Type B pancreatic cell (in vitro differentiated cells): ENCODE data around the gene NUP85. TPM values are rescaled to one million over a fixed set of nuclear protein-coding genes. Genes with fewer than 3 reads are reported as not detected.

ENCODE experiments used
- DNase-seq: peaks from one replicate; pipeline ENCODE4 v3.0.0; 2021; ENCODE audit warnings: mixed read lengths; ENCODE audit not compliant: unreplicated experiment; ENCODE audit errors: extremely low spot score
- H3K27ac Mint-ChIP-seq: 2 replicates; pipeline ENCODE4 v1.8.0; 2021; ENCODE audit warnings: mild to moderate bottlenecking, mixed read lengths
- H3K27me3 Mint-ChIP-seq: 2 replicates; pipeline ENCODE4 v1.8.0; 2021; ENCODE audit warnings: mixed read lengths
- H3K36me3 Mint-ChIP-seq: 2 replicates; pipeline ENCODE4 v1.8.0; 2021; ENCODE audit warnings: mixed read lengths
- H3K4me1 Mint-ChIP-seq: one replicate; pipeline ENCODE4 v1.8.0; 2021; ENCODE audit warnings: mixed read lengths; ENCODE audit not compliant: unreplicated experiment
- H3K4me3 Mint-ChIP-seq: 2 replicates; pipeline ENCODE4 v1.8.0; 2021; ENCODE audit warnings: mild to moderate bottlenecking, mixed read lengths
- H3K9me3 Mint-ChIP-seq: 2 replicates; pipeline ENCODE4 v1.8.0; 2021; ENCODE audit warnings: mixed read lengths
- total RNA-seq: library from RNA; stranded (reverse); gene quantifications from 2 replicates; pipeline ENCODE4 v1.2.1, GENCODE V29; 2021; ENCODE audit warnings: low replicate concordance
- TF ChIP-seq, protein P1 (sequence below): fragments of 200-600 bp; sonication (generic); conservative IDR thresholded peaks from 2 replicates; pipeline ENCODE4 v1.5.0; 2021; ENCODE audit warnings: antibody characterized with exemption, mild to moderate bottlenecking

The NUP85 gene
- total RNA-seq, 1 donor from 2014 or later: 84.1 TPM

GRCh38 chr17:75181608-75182318 lies 23.7 kb upstream of the NUP85 start:
- no peak for DNase-seq
- H3K27me3 Mint-ChIP-seq: no peaks in the 10 kb centered on the region
- H3K9me3 Mint-ChIP-seq: peaks cover 6% of the 10 kb centered on the region
- H3K27ac Mint-ChIP-seq: peak overlapping the region; percentile 85
- H3K36me3 Mint-ChIP-seq: peaks cover 19% of the 10 kb centered on the region
- TF ChIP-seq, protein P1, sequence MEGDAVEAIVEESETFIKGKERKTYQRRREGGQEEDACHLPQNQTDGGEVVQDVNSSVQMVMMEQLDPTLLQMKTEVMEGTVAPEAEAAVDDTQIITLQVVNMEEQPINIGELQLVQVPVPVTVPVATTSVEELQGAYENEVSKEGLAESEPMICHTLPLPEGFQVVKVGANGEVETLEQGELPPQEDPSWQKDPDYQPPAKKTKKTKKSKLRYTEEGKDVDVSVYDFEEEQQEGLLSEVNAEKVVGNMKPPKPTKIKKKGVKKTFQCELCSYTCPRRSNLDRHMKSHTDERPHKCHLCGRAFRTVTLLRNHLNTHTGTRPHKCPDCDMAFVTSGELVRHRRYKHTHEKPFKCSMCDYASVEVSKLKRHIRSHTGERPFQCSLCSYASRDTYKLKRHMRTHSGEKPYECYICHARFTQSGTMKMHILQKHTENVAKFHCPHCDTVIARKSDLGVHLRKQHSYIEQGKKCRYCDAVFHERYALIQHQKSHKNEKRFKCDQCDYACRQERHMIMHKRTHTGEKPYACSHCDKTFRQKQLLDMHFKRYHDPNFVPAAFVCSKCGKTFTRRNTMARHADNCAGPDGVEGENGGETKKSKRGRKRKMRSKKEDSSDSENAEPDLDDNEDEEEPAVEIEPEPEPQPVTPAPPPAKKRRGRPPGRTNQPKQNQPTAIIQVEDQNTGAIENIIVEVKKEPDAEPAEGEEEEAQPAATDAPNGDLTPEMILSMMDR: no peak
- H3K4me3 Mint-ChIP-seq: peak overlapping the region; percentile 93
- H3K4me1 Mint-ChIP-seq: peaks cover 16% of the 10 kb centered on the region

DNA sequence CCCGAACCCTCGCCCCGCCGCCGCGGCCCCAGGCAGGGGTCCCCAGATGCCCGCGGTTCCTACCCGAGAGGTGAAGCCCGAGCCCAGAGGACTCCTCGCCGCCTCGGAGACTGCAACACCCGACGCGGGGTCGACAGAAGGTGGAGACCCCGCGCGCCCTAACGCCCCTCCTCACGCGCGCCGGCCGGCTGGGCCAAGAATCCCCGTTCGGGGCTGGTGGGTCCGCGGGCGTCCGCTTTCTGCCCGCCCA lies 23.2 kb upstream of the NUP85 start:
- TF ChIP-seq, protein P1: no peak
- Mint-ChIP-seq H3K27me3 (no peaks in the 10 kb centered on the region), H3K9me3 (peaks cover 6% of the 10 kb centered on the region), H3K36me3 (peaks cover 17% of the 10 kb centered on the region), H3K27ac (peak overlapping the region; percentile 85), H3K4me1 (peaks cover 16% of the 10 kb centered on the region), H3K4me3 (peak overlapping the region; percentile 93)
- no peak for DNase-seq

GRCh38 chr17:75182569-75183436 lies 22.7 kb upstream of the NUP85 start, which contains the start of gene SUMO2:
Gene SUMO2, minus strand, starts transcription at chr17:75182959. Its CDS starts 125 bp downstream, at chr17:75182834.
- no peaks in the 10 kb centered on the region for H3K27me3 Mint-ChIP-seq
- DNase-seq: peak; percentile 98
- H3K9me3 Mint-ChIP-seq: peaks cover 6% of the 10 kb centered on the region
- peak within 1 kb of the TSS; percentile 93 for H3K4me3 Mint-ChIP-seq
- peaks cover 16% of the 10 kb centered on the region for H3K4me1 Mint-ChIP-seq
- H3K27ac Mint-ChIP-seq: peak within 1 kb of the TSS; percentile 94
- peaks cover 17% of the 10 kb centered on the region for H3K36me3 Mint-ChIP-seq
- TF ChIP-seq, protein P1: peak; percentile 54

DNA sequence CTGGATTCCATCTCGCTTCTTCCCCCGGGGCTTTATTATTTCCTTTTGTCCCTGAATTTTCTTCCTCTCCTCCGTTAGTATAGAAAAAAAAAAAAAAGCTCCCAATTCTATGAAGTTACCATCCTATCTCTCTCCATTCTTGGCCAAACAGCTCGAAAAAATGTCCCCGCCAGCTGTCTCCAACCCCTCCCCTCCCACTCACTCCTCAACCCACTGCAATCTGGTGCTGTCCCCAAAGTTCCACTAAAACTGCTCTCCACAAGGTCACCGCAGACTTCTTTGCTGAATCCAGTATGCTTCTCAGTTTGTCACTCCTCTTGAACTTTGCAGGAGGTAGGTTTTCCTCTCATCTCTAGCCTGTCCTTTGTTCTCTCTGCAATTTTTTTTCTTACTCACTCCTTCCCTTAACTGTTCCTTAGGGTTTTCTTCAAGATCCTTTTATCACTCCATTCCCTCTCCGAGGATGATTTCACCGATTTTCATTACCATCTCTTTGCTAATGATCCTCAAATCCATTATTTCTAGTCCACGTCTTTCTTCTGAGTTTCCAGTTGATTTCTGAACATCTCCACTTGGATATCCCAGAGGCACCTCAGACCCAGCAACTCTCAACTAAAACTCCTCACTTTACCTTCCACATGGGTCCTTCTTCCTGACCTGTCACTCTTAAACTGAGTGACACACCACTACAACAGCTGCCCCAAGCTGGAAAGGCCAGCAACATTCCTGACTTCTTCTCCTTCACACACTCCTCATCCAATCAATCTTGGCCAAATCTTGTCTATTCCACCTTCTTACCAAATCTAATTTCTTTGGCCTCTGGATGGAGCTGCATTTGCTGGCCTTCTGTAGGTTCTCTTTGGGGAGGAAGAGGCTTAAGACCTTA lies 21.2 kb upstream of the NUP85 start:
- no peak for DNase-seq
- H3K36me3 Mint-ChIP-seq: peaks cover 17% of the 10 kb centered on the region
- peak overlapping the region; percentile 83 for H3K4me3 Mint-ChIP-seq
- TF ChIP-seq, protein P1: no peak
- H3K27me3 Mint-ChIP-seq: no peaks in the 10 kb centered on the region
- H3K9me3 Mint-ChIP-seq: peaks cover 6% of the 10 kb centered on the region
- H3K27ac Mint-ChIP-seq: peak overlapping the region; percentile 94
- H3K4me1 Mint-ChIP-seq: peaks cover 16% of the 10 kb centered on the region

- Mint-ChIP-seq H3K9me3 (peaks cover 6% of the 10 kb centered on the region), H3K27me3 (no peaks in the 10 kb centered on the region), H3K4me3 (no peak overlapping the region), H3K27ac (no peak overlapping the region), H3K36me3 (peaks cover 4% of the 10 kb centered on the region), H3K4me1 (peaks cover 6% of the 10 kb centered on the region)
- TF ChIP-seq, protein P1: no peak
- DNase-seq: no peak
These were observed 16.9 kb upstream of the NUP85 start for GRCh38 chr17:75188614-75189013.
